GM19240 (cell line): ENCODE data around the gene ZNF557.
"Not testable (repeated sequence)": the region's sequence is repeated elsewhere in the genome, so short reads cannot be mapped to it uniquely, and the experiment has no call there.

Experiments used
- DNase-seq: peaks from one replicate; pipeline ENCODE4 v3.0.0; 2011; ENCODE audit warnings: low spot score; ENCODE audit not compliant: insufficient read length

ZNF557 gene

GRCh38 chr19:7069042-7069903, at the start of gene ZNF557:
Gene ZNF557 (plus strand): TSS chr19:7069703. CDS start chr19:7075075, 5,372 bp downstream.
- peak; percentile 84 for DNase-seq

GRCh38 chr19:7021331-7021730, 48.2 kb upstream of the ZNF557 start, which contains the start of gene MBD3L2B:
Gene MBD3L2B (minus strand): TSS chr19:7021431. CDS start chr19:7021397, 34 bp downstream.
- DNase-seq, result not testable (repeated sequence)

- not testable (repeated sequence) for DNase-seq
Measured at GRCh38 chr19:7028790-7029189, 40.7 kb upstream of the ZNF557 start.

- DNase-seq, result not testable (repeated sequence)
Measured at GRCh38 chr19:7030278-7030677, 39.2 kb upstream of the ZNF557 start, which contains the start of gene MBD3L5. Gene MBD3L5 (plus strand): TSS chr19:7030578. CDS start chr19:7030612, 34 bp downstream.

GRCh38 chr19:7040079-7040478, 29.4 kb upstream of the ZNF557 start, which contains the start of gene MBD3L4:
Gene MBD3L4 (minus strand): TSS chr19:7040179. CDS start chr19:7040144, 35 bp downstream.
- not testable (repeated sequence) for DNase-seq

GRCh38 chr19:7041563-7041962, 27.9 kb upstream of the ZNF557 start:
- DNase-seq, result not testable (repeated sequence)

GRCh38 chr19:7049021-7049420, 20.5 kb upstream of the ZNF557 start, which contains the start of gene MBD3L2:
Gene MBD3L2 (plus strand): TSS chr19:7049321. CDS start chr19:7049374, 53 bp downstream.
- DNase-seq, result not testable (repeated sequence)

GRCh38 chr19:7051421-7051820, 18.1 kb upstream of the ZNF557 start:
- DNase-seq, result not testable (repeated sequence)

- not testable (repeated sequence) for DNase-seq
Measured at GRCh38 chr19:7052896-7053295, 16.6 kb upstream of the ZNF557 start.

- DNase-seq, result not testable (repeated sequence)
Measured at GRCh38 chr19:7054635-7055368, 14.7 kb upstream of the ZNF557 start.

- not testable (repeated sequence) for DNase-seq
Measured at GRCh38 chr19:7055679-7056078, 13.8 kb upstream of the ZNF557 start.

- DNase-seq, result not testable (repeated sequence)
Measured at GRCh38 chr19:7056371-7056770, 13.1 kb upstream of the ZNF557 start.

GRCh38 chr19:7058576-7058975, 10.9 kb upstream of the ZNF557 start, which contains the start of gene MBD3L3:
Gene MBD3L3 (minus strand): TSS chr19:7058676. CDS start chr19:7058605, 71 bp downstream.
- DNase-seq, result not testable (repeated sequence)

GRCh38 chr19:7059977-7060376, 9.5 kb upstream of the ZNF557 start:
- not testable (repeated sequence) for DNase-seq

GRCh38 chr19:7063339-7063738, 6.2 kb upstream of the ZNF557 start:
- no peak for DNase-seq

- no peak for DNase-seq
Measured at GRCh38 chr19:7063764-7064418, 5.6 kb upstream of the ZNF557 start.

GRCh38 chr19:7067122-7067521, 2.4 kb upstream of the ZNF557 start:
- DNase-seq, result not testable (repeated sequence)

GRCh38 chr19:7067716-7068115, 1.8 kb upstream of the ZNF557 start:
- no peak for DNase-seq

GRCh38 chr19:7068599-7068998, 904 bp upstream of the ZNF557 start:
- no peak for DNase-seq

- no peak for DNase-seq
Measured at GRCh38 chr19:7069904-7070226, 362 bp downstream of the ZNF557 start.

- no peak for DNase-seq
Measured at GRCh38 chr19:7072541-7072940, 3.0 kb downstream of the ZNF557 start.
